Ishikawa (cell line): ENCODE data around the gene CES3.

Source experiments
- CEBPB ChIP-seq: IDR thresholded peaks from 2 replicates; pipeline ENCODE4 v1.6.1; 2012
- CREB1 ChIP-seq: IDR thresholded peaks from 2 replicates; pipeline ENCODE4 v1.6.1; 2012; ENCODE audit warnings: low read depth
- EGR1 ChIP-seq: IDR thresholded peaks from 2 replicates; pipeline ENCODE4 v1.6.1; 2012
- EP300 ChIP-seq: IDR thresholded peaks from 2 replicates; pipeline ENCODE4 v1.6.1; 2012; ENCODE audit warnings: borderline replicate concordance
- FOXM1 ChIP-seq: IDR thresholded peaks from 2 replicates; pipeline ENCODE4 v1.6.1; 2012; ENCODE audit warnings: low read depth, borderline replicate concordance
- MAX ChIP-seq: IDR thresholded peaks from 2 replicates; pipeline ENCODE4 v1.6.1; 2012
- NFIC ChIP-seq: IDR thresholded peaks from 2 replicates; pipeline ENCODE4 v1.6.1; 2012
- RAD21 ChIP-seq: IDR thresholded peaks from 2 replicates; pipeline ENCODE4 v1.6.1; 2012; ENCODE audit warnings: low read depth
- REST ChIP-seq: IDR thresholded peaks from 2 replicates; pipeline ENCODE4 v1.6.1; 2012; ENCODE audit warnings: low read depth, mild to moderate bottlenecking
- TAF1 ChIP-seq: IDR thresholded peaks from 2 replicates; pipeline ENCODE4 v1.6.1; 2012; ENCODE audit warnings: low read depth, mild to moderate bottlenecking
- TCF12 ChIP-seq: IDR thresholded peaks from 2 replicates; pipeline ENCODE4 v1.6.1; 2012; ENCODE audit warnings: low read depth
- TEAD4 ChIP-seq: IDR thresholded peaks from 2 replicates; pipeline ENCODE4 v1.6.1; 2012
- USF1 ChIP-seq: IDR thresholded peaks from 2 replicates; pipeline ENCODE4 v1.6.1; 2012
- YY1 ChIP-seq: IDR thresholded peaks from 2 replicates; pipeline ENCODE4 v1.6.1; 2012; ENCODE audit warnings: low read depth
- ZBTB7A ChIP-seq: IDR thresholded peaks from 2 replicates; pipeline ENCODE4 v1.6.1; 2012; ENCODE audit warnings: low read depth

CES3 gene

GRCh38 chr16:66921729-66922450 is 39.2 kb upstream of the CES3 start:
- TF ChIP-seq ZBTB7A (no peak), RAD21 (no peak), TCF12 (no peak), MAX (no peak), NFIC (no peak), USF1 (no peak), EGR1 (no peak), FOXM1 (no peak), CEBPB (no peak), CREB1 (no peak), YY1 (no peak), TEAD4 (no peak), REST (no peak), TAF1 (no peak)

- TF ChIP-seq FOXM1 (no peak), EGR1 (no peak), EP300 (no peak), CREB1 (no peak), RAD21 (no peak), CEBPB (no peak), NFIC (no peak), YY1 (no peak), USF1 (no peak), REST (no peak), TEAD4 (no peak), TAF1 (no peak), TCF12 (no peak), MAX (no peak), ZBTB7A (no peak)
Measured at GRCh38 chr16:66923247-66923731, 37.8 kb upstream of the CES3 start.

GRCh38 chr16:66923866-66924265 is 37.2 kb upstream of the CES3 start:
- no peak for TF ChIP-seq RAD21
- TF ChIP-seq CREB1: no peak
- no peak for TF ChIP-seq TCF12
- TF ChIP-seq REST: no peak
- TF ChIP-seq FOXM1: no peak
- no peak for TF ChIP-seq EGR1
- TF ChIP-seq YY1: no peak
- TF ChIP-seq NFIC: no peak
- TF ChIP-seq TAF1: no peak
- no peak for TF ChIP-seq MAX
